Right atrium auricular region (tissue), 2 donors: Measurements from ENCODE around the gene PNLIP. TPM values are rescaled to one million over a fixed set of nuclear protein-coding genes. Genes with fewer than 3 reads are reported as not detected.

Experiments used
- DNase-seq: peaks from one replicate; pipeline ENCODE4 v3.0.0-alpha.2; 2019; ENCODE audit warnings: low spot score
- H3K27ac ChIP-seq, 2 donors: fragments of 200-600 bp; sonication (generic); 1 replicate in 1 of 2; 2 replicates in 1 of 2; pipeline ENCODE4 v1.5.1; 2016 to 2019
- H3K27me3 ChIP-seq, 2 donors: fragments of 200-600 bp; sonication (generic); one replicate each; pipeline versions ENCODE4 v1.5.1 to v1.6.0; 2017 to 2019
- H3K36me3 ChIP-seq: fragments of 200-600 bp; sonication (generic); one replicate; pipeline ENCODE4 v1.5.1; 2016
- H3K4me1 ChIP-seq, 2 donors: fragments of 200-600 bp; sonication (generic); one replicate each; pipeline versions ENCODE4 v1.5.1 to v1.6.0; 2017 to 2019
- H3K4me3 ChIP-seq, 2 donors: fragments of 200-600 bp; sonication (generic); 1 replicate in 1 of 2; 2 replicates in 1 of 2; pipeline ENCODE4 v1.5.1; 2017 to 2019; ENCODE audit warnings: mild to moderate bottlenecking in 1 of 2, moderate library complexity in 1 of 2
- H3K9me3 ChIP-seq, 2 donors: fragments of 200-600 bp; sonication (generic); one replicate each; pipeline ENCODE4 v1.5.1; 2019
- total RNA-seq, 2 donors: library from RNA; depleted of rRNA; stranded (reverse); fragments of >200 nt; gene quantifications; one replicate each; pipeline ENCODE4 v1.1.0, GENCODE V29; 2016
- TF ChIP-seq, protein P1 (sequence below), 2 donors: fragments of 200-600 bp; sonication (generic); IDR thresholded peaks; one replicate each; pipeline ENCODE4 v1.5.1; 2019; ENCODE audit warnings: antibody characterized with exemption in 2 of 2

Gene PNLIP
- total RNA-seq, 2 donors from 2014 or later = not detected

DNA sequence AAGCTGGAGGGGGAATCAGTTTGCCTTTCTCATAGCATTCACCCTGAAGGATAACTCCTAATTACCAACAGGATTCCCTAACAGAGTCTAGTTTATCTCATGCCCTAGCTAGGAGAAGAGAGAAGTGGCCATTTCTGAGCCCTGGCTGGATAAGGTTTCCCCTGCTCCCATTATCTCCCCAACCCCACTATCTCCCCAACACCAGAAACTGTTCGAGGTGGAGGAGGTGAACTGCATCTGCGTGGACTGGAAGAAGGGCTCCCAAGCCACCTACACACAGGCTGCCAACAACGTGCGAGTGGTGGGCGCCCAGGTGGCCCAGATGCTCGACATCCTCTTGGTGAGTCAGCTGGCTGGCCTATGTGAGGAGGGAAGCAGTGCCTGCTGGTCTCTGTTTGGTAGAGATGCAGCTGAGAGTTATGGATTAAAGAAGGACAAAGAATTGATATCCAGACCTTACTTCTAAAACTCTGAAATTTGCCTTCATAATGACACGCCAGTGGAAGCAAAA lies 48.8 kb downstream of the PNLIP start:
- no peaks in the 10 kb centered on the region for H3K4me1 ChIP-seq
- H3K27ac ChIP-seq = no peak overlapping the region
- no peaks in the 10 kb centered on the region for H3K27me3 ChIP-seq
- H3K9me3 ChIP-seq = no peaks in the 10 kb centered on the region
- TF ChIP-seq, protein P1, sequence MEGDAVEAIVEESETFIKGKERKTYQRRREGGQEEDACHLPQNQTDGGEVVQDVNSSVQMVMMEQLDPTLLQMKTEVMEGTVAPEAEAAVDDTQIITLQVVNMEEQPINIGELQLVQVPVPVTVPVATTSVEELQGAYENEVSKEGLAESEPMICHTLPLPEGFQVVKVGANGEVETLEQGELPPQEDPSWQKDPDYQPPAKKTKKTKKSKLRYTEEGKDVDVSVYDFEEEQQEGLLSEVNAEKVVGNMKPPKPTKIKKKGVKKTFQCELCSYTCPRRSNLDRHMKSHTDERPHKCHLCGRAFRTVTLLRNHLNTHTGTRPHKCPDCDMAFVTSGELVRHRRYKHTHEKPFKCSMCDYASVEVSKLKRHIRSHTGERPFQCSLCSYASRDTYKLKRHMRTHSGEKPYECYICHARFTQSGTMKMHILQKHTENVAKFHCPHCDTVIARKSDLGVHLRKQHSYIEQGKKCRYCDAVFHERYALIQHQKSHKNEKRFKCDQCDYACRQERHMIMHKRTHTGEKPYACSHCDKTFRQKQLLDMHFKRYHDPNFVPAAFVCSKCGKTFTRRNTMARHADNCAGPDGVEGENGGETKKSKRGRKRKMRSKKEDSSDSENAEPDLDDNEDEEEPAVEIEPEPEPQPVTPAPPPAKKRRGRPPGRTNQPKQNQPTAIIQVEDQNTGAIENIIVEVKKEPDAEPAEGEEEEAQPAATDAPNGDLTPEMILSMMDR (IDR thresholded peaks at IDR 0.05) = no peak
- no peaks in the 10 kb centered on the region for H3K36me3 ChIP-seq
- DNase-seq = no peak
- no peak overlapping the region for H3K4me3 ChIP-seq

DNA sequence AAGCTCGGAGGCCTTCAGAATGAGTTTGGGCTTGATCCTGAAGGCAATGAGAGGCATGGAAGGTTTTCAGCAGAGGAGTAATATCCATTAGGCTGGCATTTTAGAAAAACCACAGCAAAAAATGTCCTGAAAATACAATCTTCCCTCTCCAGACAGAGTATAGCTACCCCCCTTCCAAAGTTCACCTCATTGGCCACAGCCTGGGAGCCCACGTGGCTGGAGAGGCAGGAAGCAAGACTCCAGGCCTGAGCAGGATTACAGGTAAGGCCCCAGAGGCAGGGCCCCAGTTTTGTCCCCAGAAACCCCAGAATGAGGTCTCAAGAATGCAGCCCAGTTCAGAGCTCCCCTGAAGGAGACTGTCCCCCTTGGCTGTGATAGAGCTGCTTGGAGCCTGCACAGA lies 50.3 kb downstream of the PNLIP start:
- no peaks in the 10 kb centered on the region for H3K36me3 ChIP-seq
- H3K4me1 ChIP-seq = no peaks in the 10 kb centered on the region
- TF ChIP-seq, protein P1 (IDR thresholded peaks at IDR 0.05) = no peak
- H3K27me3 ChIP-seq = no peaks in the 10 kb centered on the region
- no peak overlapping the region for H3K27ac ChIP-seq
- DNase-seq = peak; percentile 40
- H3K9me3 ChIP-seq = no peaks in the 10 kb centered on the region
- no peak overlapping the region for H3K4me3 ChIP-seq

DNA sequence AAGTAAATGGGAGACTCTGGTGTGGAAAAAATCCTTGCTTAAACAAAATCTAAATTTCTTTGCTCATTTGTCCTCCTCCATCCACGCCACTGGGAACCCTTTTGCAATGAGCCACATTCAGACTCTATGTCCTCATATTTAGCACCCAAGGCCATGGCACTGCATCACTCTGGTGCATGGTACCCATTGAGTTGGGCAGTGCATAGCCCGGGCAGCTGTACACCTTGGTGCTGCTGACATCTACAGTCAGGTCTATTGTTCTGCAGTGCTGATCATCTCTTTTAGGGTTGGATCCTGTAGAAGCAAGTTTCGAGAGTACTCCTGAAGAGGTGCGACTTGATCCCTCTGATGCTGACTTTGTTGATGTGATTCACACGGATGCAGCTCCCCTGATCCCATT lies 51.8 kb downstream of the PNLIP start:
- H3K27ac ChIP-seq = no peak overlapping the region
- no peaks in the 10 kb centered on the region for H3K36me3 ChIP-seq
- H3K27me3 ChIP-seq = no peaks in the 10 kb centered on the region
- DNase-seq = peak; percentile 34
- H3K9me3 ChIP-seq = no peaks in the 10 kb centered on the region
- TF ChIP-seq, protein P1 (IDR thresholded peaks at IDR 0.05) = no peak
- no peaks in the 10 kb centered on the region for H3K4me1 ChIP-seq
- H3K4me3 ChIP-seq = no peak overlapping the region

DNA sequence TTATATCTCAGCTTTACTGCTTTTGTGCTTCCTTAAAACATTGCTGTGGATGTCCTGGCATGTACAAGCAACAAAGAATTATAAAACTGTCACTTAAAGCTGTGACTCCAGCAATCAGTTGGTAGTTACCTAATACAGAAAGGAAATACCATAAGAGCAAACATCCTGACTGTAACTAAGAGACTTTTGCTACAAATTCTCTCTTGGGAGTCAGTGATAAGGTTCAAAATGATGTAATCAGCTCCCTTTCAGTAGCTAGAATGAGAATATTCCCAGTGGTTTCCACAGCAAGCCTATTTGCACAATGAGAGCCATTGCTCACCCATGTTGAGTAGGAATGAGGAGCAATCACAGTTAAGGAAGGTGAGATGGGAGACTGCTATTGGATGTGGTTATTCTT lies 52.6 kb downstream of the PNLIP start:
- TF ChIP-seq, protein P1 (IDR thresholded peaks at IDR 0.05) = no peak
- no peaks in the 10 kb centered on the region for H3K4me1 ChIP-seq
- H3K9me3 ChIP-seq = no peaks in the 10 kb centered on the region
- no peak for DNase-seq
- H3K27me3 ChIP-seq = no peaks in the 10 kb centered on the region
- H3K36me3 ChIP-seq = no peaks in the 10 kb centered on the region
- no peak overlapping the region for H3K4me3 ChIP-seq
- no peak overlapping the region for H3K27ac ChIP-seq

DNA sequence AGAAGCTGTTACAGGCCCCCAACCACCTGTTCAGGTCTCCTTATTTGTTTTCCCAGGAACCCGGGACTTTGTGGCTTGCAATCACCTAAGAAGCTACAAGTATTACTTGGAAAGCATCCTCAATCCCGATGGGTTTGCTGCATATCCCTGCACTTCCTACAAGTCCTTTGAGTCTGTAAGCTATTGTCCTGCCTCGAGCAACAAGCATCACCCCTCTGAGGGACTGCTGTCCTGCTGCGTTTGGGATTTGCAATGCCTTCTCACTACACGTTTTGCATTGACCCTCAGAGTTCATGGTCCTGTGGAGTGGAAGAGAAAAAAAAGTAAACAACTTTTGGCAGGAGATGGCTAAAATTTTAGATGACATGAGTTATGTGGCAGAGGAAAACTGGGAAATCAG lies 54.3 kb downstream of the PNLIP start:
- H3K36me3 ChIP-seq = no peaks in the 10 kb centered on the region
- no peaks in the 10 kb centered on the region for H3K4me1 ChIP-seq
- TF ChIP-seq, protein P1 (IDR thresholded peaks at IDR 0.05) = no peak
- DNase-seq = peak; percentile 47
- no peaks in the 10 kb centered on the region for H3K9me3 ChIP-seq
- no peak overlapping the region for H3K27ac ChIP-seq
- no peak overlapping the region for H3K4me3 ChIP-seq
- H3K27me3 ChIP-seq = no peaks in the 10 kb centered on the region
